GM12878 (cell line): ENCODE measurements around the gene TMEM120B. TPM values are rescaled to one million over a fixed set of nuclear protein-coding genes. Genes with fewer than 3 reads are reported as not detected.

Experiments used
- ATAC-seq: fragments of 200-7000 bp; cut with Tn5 transposase; 3 replicates; pipeline ENCODE4 v1.9.1; 2020; ENCODE audit warnings: mild to moderate bottlenecking, moderate library complexity
- BruUV-seq: library from RNA; stranded (reverse); fragments of 400-500 nt; replicated peaks from 2 replicates; lab custom pipeline; 2021; lab: Mats Ljungman, UMichigan
- CTCF ChIA-PET: fragments of 300-600 bp; sonication (Branson Sonifier 250); formaldehyde crosslinking; extraction: SDS; loops from one replicate; lab custom pipeline; 2021; ENCODE audit warnings: inconsistent platforms; lab: Yijun Ruan, JAX
- POLR2A ChIA-PET: fragments of 350-600 bp; formaldehyde crosslinking; extraction: SDS; loops from one replicate; lab custom pipeline; 2021; ENCODE audit warnings: inconsistent platforms; lab: Charles Lee
- RAD21 ChIA-PET: fragments of 300-600 bp; sonication (Branson Sonifier 250); formaldehyde crosslinking; loops from one replicate; lab custom pipeline; 2023; ENCODE audit warnings: antibody characterized with exemption; ENCODE audit not compliant: unreplicated experiment; lab: Charles Lee
- SMC1A ChIA-PET: fragments of 300-600 bp; sonication (Branson Sonifier 250); formaldehyde crosslinking; loops from one replicate; lab custom pipeline; 2023; ENCODE audit not compliant: unreplicated experiment, uncharacterized antibody; lab: Charles Lee
- DNase-seq: peaks from one replicate; pipeline ENCODE4 v3.0.0-alpha.2; 2011; ENCODE audit warnings: low read depth, low spot score
- FAIRE-seq: peaks from 3 replicates; lab custom pipeline; 2011; peaks lifted over from hg19 to GRCh38; lab: Jason Lieb, UNC
- H2AFZ ChIP-seq: 2 replicates; pipeline ENCODE4 v1.6.0; 2011; ENCODE audit warnings: low read depth, low read length, control low read depth; ENCODE audit not compliant: control insufficient read depth
- H3K27ac ChIP-seq: 2 replicates; pipeline ENCODE4 v1.5.1; 2011; ENCODE audit warnings: control low read depth; ENCODE audit not compliant: control insufficient read depth, insufficient read depth
- H3K27me3 ChIP-seq, 2 experiments: replicated peaks in 1 of 2; 2 replicates each; pipeline versions ENCODE4 v1.6.0 to v1.6.1; 2011; ENCODE audit warnings: low read length in 1 of 2; ENCODE audit not compliant: control insufficient read depth in 2 of 2, insufficient read depth in 2 of 2
- H3K36me3 ChIP-seq, 2 experiments: 2 replicates each; pipeline ENCODE4 v1.5.1; 2011; ENCODE audit warnings: low read length in 1 of 2; ENCODE audit not compliant: control insufficient read depth in 2 of 2, insufficient read depth in 2 of 2
- H3K4me1 ChIP-seq: 2 replicates; pipeline ENCODE4 v1.6.1; 2011; ENCODE audit warnings: mild to moderate bottlenecking, low read length, moderate library complexity, mixed read lengths; ENCODE audit not compliant: control insufficient read depth, insufficient read depth
- H3K4me2 ChIP-seq: 2 replicates; pipeline ENCODE4 v1.6.0; 2011; ENCODE audit warnings: control low read depth; ENCODE audit not compliant: control insufficient read depth, insufficient read depth
- H3K4me3 ChIP-seq: fragments of 200-600 bp; sonication (generic); 2 replicates; pipeline ENCODE4 v1.5.1; 2016
- H3K79me2 ChIP-seq: 2 replicates; pipeline ENCODE4 v1.6.0; 2011; ENCODE audit warnings: low read length; ENCODE audit not compliant: control insufficient read depth, insufficient read depth
- H3K9ac ChIP-seq: 2 replicates; pipeline ENCODE4 v1.8.0; 2011; ENCODE audit warnings: low read length, control low read depth, mixed read lengths; ENCODE audit not compliant: control insufficient read depth, insufficient read depth
- H3K9me3 ChIP-seq: replicated peaks from 3 replicates; pipeline ENCODE4 v1.5.1; 2011; ENCODE audit warnings: mild to moderate bottlenecking, low read length; ENCODE audit not compliant: control insufficient read depth, insufficient read depth
- H4K20me1 ChIP-seq: 2 replicates; pipeline ENCODE4 v1.6.0; 2011; ENCODE audit not compliant: control insufficient read depth, insufficient read depth
- CBX3 ChIP-seq: fragments of 200-600 bp; sonication (generic); IDR thresholded peaks from 2 replicates; pipeline ENCODE4 v1.6.1; 2016; ENCODE audit warnings: low read depth, borderline replicate concordance
- E2F4 ChIP-seq: IDR thresholded peaks from 2 replicates; pipeline ENCODE4 v1.6.1; 2012; ENCODE audit warnings: low read depth, low read length, improper control_type of control experiment
- MTA3 ChIP-seq: IDR thresholded peaks from 2 replicates; pipeline ENCODE4 v1.6.1; 2012; ENCODE audit warnings: low read length, inconsistent platforms, borderline replicate concordance
- NFYB ChIP-seq: IDR thresholded peaks from 2 replicates; pipeline ENCODE4 v1.6.1; 2011; ENCODE audit warnings: low read depth, mild to moderate bottlenecking, low read length, improper control_type of control experiment, moderate library complexity; ENCODE audit not compliant: insufficient read depth
- PAX8 ChIP-seq: fragments of 450-650 bp; IDR thresholded peaks from 2 replicates; pipeline ENCODE4 v1.6.1; 2017; ENCODE audit warnings: mild to moderate bottlenecking, moderate library complexity
- REST ChIP-seq: IDR thresholded peaks from 2 replicates; pipeline ENCODE4 v1.6.1; 2012; ENCODE audit warnings: mild to moderate bottlenecking, low read depth, low read length
- RUNX3 ChIP-seq: IDR thresholded peaks from 2 replicates; pipeline ENCODE4 v1.6.1; 2012; ENCODE audit warnings: low read length, inconsistent platforms
- TARDBP ChIP-seq: IDR thresholded peaks from 2 replicates; pipeline ENCODE4 v1.6.1; 2016; ENCODE audit warnings: borderline replicate concordance
- TCF12 ChIP-seq: IDR thresholded peaks from 2 replicates; pipeline ENCODE4 v1.6.1; 2011; ENCODE audit warnings: low read depth, mild to moderate bottlenecking, low read length
- TCF3 ChIP-seq: IDR thresholded peaks from 2 replicates; pipeline ENCODE4 v1.6.1; 2012; ENCODE audit warnings: low read depth, mild to moderate bottlenecking, low read length, borderline replicate concordance; ENCODE audit not compliant: insufficient read depth
- USF1 ChIP-seq: IDR thresholded peaks from 2 replicates; pipeline ENCODE4 v1.6.1; 2011; ENCODE audit warnings: borderline replicate concordance, low read depth, mild to moderate bottlenecking, moderate library complexity, mixed read lengths, low read length; ENCODE audit not compliant: insufficient read depth; ENCODE audit errors: extremely low read length
- WRNIP1 ChIP-seq: IDR thresholded peaks from 2 replicates; pipeline ENCODE4 v1.6.1; 2011; ENCODE audit warnings: low read depth, low read length, improper control_type of control experiment, borderline replicate concordance
- ZNF622 ChIP-seq: fragments of 450-650 bp; IDR thresholded peaks from 2 replicates; pipeline ENCODE4 v1.6.1; 2017; ENCODE audit warnings: mild to moderate bottlenecking, inconsistent platforms
- ZSCAN29 ChIP-seq: fragments of 450-650 bp; IDR thresholded peaks from 2 replicates; pipeline ENCODE4 v1.6.1; 2017; ENCODE audit warnings: mild to moderate bottlenecking, moderate library complexity
- WGBS: methylation state at CpG from one replicate; pipeline ENCODE4 v1.1.6; 2016; ENCODE audit warnings: low lambda C conversion rate; ENCODE audit not compliant: insufficient replicate concordance, insufficient coverage; ENCODE audit errors: missing lambda C conversion rate; 5-methylcytosine and 5-hydroxymethylcytosine counted together
- in situ Hi-C: fragments of 300-500 bp; cut with MboI; formaldehyde crosslinking; loops from 9 replicates; pipeline ENCODE4 v1.14.3; 2018; ENCODE audit warnings: mixed read lengths
- intact Hi-C: fragments of 100-400 bp; cut with micrococcal nuclease; formaldehyde crosslinking; loops from one replicate; pipeline ENCODE4 v1.14.2; 2022; ENCODE audit not compliant: unreplicated experiment
- polyA plus RNA-seq, 11 experiments: library from polyadenylated mRNA; depleted of rRNA in 4 of 11; unstranded in 6 of 11; stranded (reverse) in 5 of 11; fragments of >200 nt; fragmentation: Nextera tagmentation in 4 of 11; fragmentation: Illumina TruSeq in 1 of 11; extraction: Ambion mirVana in 4 of 11; extraction: Trizol in 1 of 11; gene quantifications; 1 replicate in 1 of 11; 2 replicates in 10 of 11; pipeline versions ENCODE4 v1.2.1 to v1.2.3, GENCODE V29; 2011 to 2016; ENCODE audit warnings: inconsistent platforms in 2 of 11, missing spikeins in 2 of 11, low read depth in 1 of 11
- total RNA-seq, 4 experiments: library from RNA; depleted of rRNA in 3 of 4; stranded (reverse); fragments of >200 nt in 3 of 4; fragmentation: Illumina TruSeq in 1 of 4; extraction: Trizol in 1 of 4; gene quantifications; 2 replicates each; pipeline versions ENCODE4 v1.2.1 to v1.2.3, GENCODE V29; 2013 to 2021

Gene TMEM120B
- total and polyA plus RNA-seq, 10 of the 15 experiments (the other 5 are each of a cell fraction or from before 2014, with no cell fraction given) = 4.0 to 26.2 (median 9.2) TPM

- H3K9ac ChIP-seq = no peak overlapping the region
- POLR2A ChIA-PET = interaction anchor here (0.8 kb wide), 1 partner anchor 31 kb away, joined by 4 read pairs; no protein-coding TSS in a partner anchor
- H2AFZ ChIP-seq = no peak overlapping the region
- in situ Hi-C loops (no loop called here), intact Hi-C loops (loop anchor here (1.0 kb wide), 1 partner anchor 10 kb away; no protein-coding TSS in a partner anchor)
- SMC1A ChIA-PET = interaction anchor here (0.6 kb wide), 1 partner anchor 1380 kb away, joined by 3 read pairs; no protein-coding TSS in a partner anchor
- WGBS = 85% methylated on average over 3 of the region's 3 CpGs
- H3K36me3 ChIP-seq = no peaks in the 10 kb centered on the region
- CTCF ChIA-PET = interaction anchor here (1.1 to 2.8 kb wide), 3 partner anchors 50 to 75 kb away, joined by 3 to 18 read pairs (median 5); partner anchors contain the start of genes MORN3 and RHOF
- no peaks in the 10 kb centered on the region for H4K20me1 ChIP-seq
- peak; percentile 47 for ATAC-seq
- no peaks in the 10 kb centered on the region for H3K9me3 ChIP-seq
- H3K27me3 ChIP-seq = no peaks in the 10 kb centered on the region
- H3K27ac ChIP-seq = no peak overlapping the region
- H3K4me1 ChIP-seq = no peaks in the 10 kb centered on the region
- no peak overlapping the region for H3K4me2 ChIP-seq
- BruUV-seq = no TSS peak
- peak; percentile 80 for FAIRE-seq
- RAD21 ChIA-PET = no interaction called here
- no peak for DNase-seq
- no peak overlapping the region for H3K4me3 ChIP-seq
- H3K79me2 ChIP-seq = peaks cover 3% of the 10 kb centered on the region
- no peak for TF ChIP-seq WRNIP1
- 0 out of 2 replicates have a peak, but pooled peaks have one; percentile 25 for TF ChIP-seq TCF12
- TF ChIP-seq MTA3 = no peak
- TF ChIP-seq USF1 = peak; percentile 68
- TF ChIP-seq RUNX3 = peak; percentile 27; the same call in 1 of the 2 replicates
- no peak for TF ChIP-seq TARDBP
- 0 out of 2 replicates have a peak, but pooled peaks have one; percentile 35 for TF ChIP-seq TCF3
- TF ChIP-seq E2F4 = no peak
- no peak for TF ChIP-seq ZSCAN29
- TF ChIP-seq ZNF622 = no peak
- TF ChIP-seq NFYB = peak; percentile 74
- TF ChIP-seq PAX8 = no peak
- no peak for TF ChIP-seq CBX3
- TF ChIP-seq REST = no peak
These were observed 6.2 kb downstream of the TMEM120B start for GRCh38 chr12:121718653-121719239.
